ENCODE results near the gene RPL22L1. TPM values are rescaled to one million over a fixed set of nuclear protein-coding genes. Genes with fewer than 3 reads are reported as not detected.

Gene RPL22L1
- total and polyA plus RNA-seq, 2 of the 4 experiments (the other 2 are of a cell fraction), result 37.1 to 92.0 TPM

DNA sequence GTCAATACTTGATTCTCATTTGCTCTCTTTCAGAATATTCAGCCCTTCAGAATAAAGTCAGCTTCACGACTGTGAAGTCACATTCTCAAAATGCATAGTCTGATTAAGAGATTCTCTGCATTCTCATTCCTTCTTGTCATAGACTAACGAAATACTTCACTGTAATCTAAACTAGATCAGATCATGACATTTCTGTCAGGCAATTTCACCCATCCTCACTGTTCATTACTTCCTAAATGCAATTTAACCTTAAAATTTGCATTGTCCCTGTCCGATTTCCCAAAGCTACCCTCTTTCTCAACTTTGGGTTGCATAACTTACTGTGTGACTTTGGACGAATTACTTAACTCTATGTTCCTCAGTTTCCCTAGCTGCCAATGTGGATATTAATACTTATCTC lies 6.2 kb downstream of the RPL22L1 start:
- H3K4me1 ChIP-seq (ENCODE audit: control insufficient read depth, insufficient read depth, low read length), result peaks cover 3% of the 10 kb centered on the region; the same call in 1 of the 2 replicates
- H2AK5ac ChIP-seq (ENCODE audit: low read depth, low read length), result no peak overlapping the region
- no peak overlapping the region for H3K9ac ChIP-seq (ENCODE audit: low read depth, low read length)
- H3K4me2 ChIP-seq (ENCODE audit: low read depth, low read length), result no peak overlapping the region
- peaks cover 15% of the 10 kb centered on the region; the same call in 1 of the 2 replicates for H4K20me1 ChIP-seq (ENCODE audit: insufficient read depth, low read length)
- no peak overlapping the region for H4K91ac ChIP-seq (ENCODE audit: insufficient read depth, low read depth, low read length)
- H3K27ac ChIP-seq (ENCODE audit: insufficient read depth, low read length), result no peak overlapping the region
- ATAC-seq (ENCODE audit: low read depth) (no peak), DNase-seq (no peak)
- H2BK15ac ChIP-seq (ENCODE audit: low read depth, low read length), result no peak overlapping the region
- H3K23ac ChIP-seq (ENCODE audit: low read depth, low read length), result no peak overlapping the region
- H4K8ac ChIP-seq (ENCODE audit: low read depth in 2 of 2, low read length in 2 of 2), result no peak overlapping the region
- TF ChIP-seq, protein P1, sequence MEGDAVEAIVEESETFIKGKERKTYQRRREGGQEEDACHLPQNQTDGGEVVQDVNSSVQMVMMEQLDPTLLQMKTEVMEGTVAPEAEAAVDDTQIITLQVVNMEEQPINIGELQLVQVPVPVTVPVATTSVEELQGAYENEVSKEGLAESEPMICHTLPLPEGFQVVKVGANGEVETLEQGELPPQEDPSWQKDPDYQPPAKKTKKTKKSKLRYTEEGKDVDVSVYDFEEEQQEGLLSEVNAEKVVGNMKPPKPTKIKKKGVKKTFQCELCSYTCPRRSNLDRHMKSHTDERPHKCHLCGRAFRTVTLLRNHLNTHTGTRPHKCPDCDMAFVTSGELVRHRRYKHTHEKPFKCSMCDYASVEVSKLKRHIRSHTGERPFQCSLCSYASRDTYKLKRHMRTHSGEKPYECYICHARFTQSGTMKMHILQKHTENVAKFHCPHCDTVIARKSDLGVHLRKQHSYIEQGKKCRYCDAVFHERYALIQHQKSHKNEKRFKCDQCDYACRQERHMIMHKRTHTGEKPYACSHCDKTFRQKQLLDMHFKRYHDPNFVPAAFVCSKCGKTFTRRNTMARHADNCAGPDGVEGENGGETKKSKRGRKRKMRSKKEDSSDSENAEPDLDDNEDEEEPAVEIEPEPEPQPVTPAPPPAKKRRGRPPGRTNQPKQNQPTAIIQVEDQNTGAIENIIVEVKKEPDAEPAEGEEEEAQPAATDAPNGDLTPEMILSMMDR (conservative IDR thresholded peaks at IDR 0.05; ENCODE audit: low read depth, low read length), result no peak
- no peak for TF ChIP-seq NFE2L2 (IDR thresholded peaks at IDR 0.05; ENCODE audit: low read depth, low read length)
- no peak overlapping the region for H2BK20ac ChIP-seq (ENCODE audit: low read depth, low read length)
- in situ Hi-C loops (cut with MboI; ENCODE audit: low sequenced_read_pairs) (no loop called here), dilution Hi-C loops (cut with HindIII; ENCODE audit: low sequenced_read_pairs, unreplicated experiment) (no loop called here), intact Hi-C loops (cut with micrococcal nuclease) (no loop called here)
- H3K36me3 ChIP-seq (ENCODE audit: control insufficient read depth, insufficient read depth, low read length), result peaks cover 14% of the 10 kb centered on the region
- ChIA-PET CTCF (no interaction called here), POLR2A (ENCODE audit: unreplicated experiment) (no interaction called here)
- no peak overlapping the region for H3K18ac ChIP-seq (ENCODE audit: low read depth, low read length)
- H3K79me1 ChIP-seq (ENCODE audit: low read depth in 1 of 2, low read length in 2 of 2), result peaks cover 3 to 13% of the 10 kb centered on the region in 2 experiments; a peak in 3 of 4 replicates
- H2AK9ac ChIP-seq (replicated peaks; ENCODE audit: low read depth, low read length, poor library complexity), result no peak overlapping the region
- no peaks in the 10 kb centered on the region for H3K9me3 ChIP-seq (ENCODE audit: control insufficient read depth, insufficient read depth, low read length)
- H3K14ac ChIP-seq (replicated peaks; ENCODE audit: low read depth, low read length), result no peak overlapping the region
- H3K56ac ChIP-seq (ENCODE audit: extremely low read depth, insufficient read depth, low read length), result no peak overlapping the region
- WGBS, 2 experiments (ENCODE audit: extremely low coverage in 2 of 2, insufficient read length in 1 of 2), result 100% methylated on average over 1 of the region's 4 CpGs; no CpG with 5 or more reads in 1 of the 2 experiments
- BruUV-seq (replicated peaks), result no TSS peak
- peaks cover 4% of the 10 kb centered on the region; the same call in 1 of the 2 replicates for H3K9me1 ChIP-seq (ENCODE audit: insufficient read depth, low read length)
- H2BK5ac ChIP-seq (ENCODE audit: low read depth, low read length, poor library complexity, severe bottlenecking), result no peak overlapping the region
- no peaks in the 10 kb centered on the region for H3K27me3 ChIP-seq (ENCODE audit: control insufficient read depth, insufficient read depth, low read length)
- no peak overlapping the region for H3K4ac ChIP-seq (ENCODE audit: low read depth, low read length)
- no peak overlapping the region for H4K5ac ChIP-seq (ENCODE audit: low read depth, low read length)
- no peak overlapping the region for H2AFZ ChIP-seq (replicated peaks; ENCODE audit: low read length, poor library complexity)
- no peak overlapping the region for H2BK120ac ChIP-seq (ENCODE audit: low read depth, low read length)
- no peak overlapping the region for H3K4me3 ChIP-seq (ENCODE audit: insufficient read depth, low read depth, low read length)
